Keratinocyte (primary cell): ENCODE results near the gene PRSS48. TPM values are rescaled to one million over a fixed set of nuclear protein-coding genes. Genes with fewer than 3 reads are reported as not detected.
"Not testable (repeated sequence)": the region's sequence is repeated elsewhere in the genome, so short reads cannot be mapped to it uniquely, and the experiment has no call there.

Experiments used
- DNase-seq: peaks from one replicate; pipeline ENCODE4 v3.0.0-alpha.2; 2011; ENCODE audit warnings: low read depth, missing footprints, low spot score
- FAIRE-seq: peaks from 2 replicates; lab custom pipeline; 2011; peaks lifted over from hg19 to GRCh38; lab: Jason Lieb, UNC
- H2AFZ ChIP-seq: 2 replicates; pipeline ENCODE4 v1.6.0; 2012; ENCODE audit warnings: low read length, control low read depth, inconsistent platforms; ENCODE audit not compliant: control insufficient read depth
- H3K27ac ChIP-seq: 2 replicates; pipeline ENCODE4 v1.5.1; 2011; ENCODE audit warnings: low read length; ENCODE audit not compliant: control insufficient read depth, insufficient read depth
- H3K27me3 ChIP-seq: 3 replicates; pipeline ENCODE4 v1.6.0; 2011; ENCODE audit warnings: low read length; ENCODE audit not compliant: control insufficient read depth, insufficient read depth; ENCODE audit errors: extremely low read depth
- H3K36me3 ChIP-seq, 2 experiments: 2 replicates in 1 of 2; 3 replicates in 1 of 2; pipeline ENCODE4 v1.5.1; 2011; ENCODE audit warnings: low read length in 2 of 2, mild to moderate bottlenecking in 1 of 2; ENCODE audit not compliant: control insufficient read depth in 2 of 2, insufficient read depth in 2 of 2; ENCODE audit errors: extremely low read depth in 1 of 2
- H3K4me1 ChIP-seq: 3 replicates; pipeline ENCODE4 v1.5.1; 2011; ENCODE audit warnings: low read length; ENCODE audit not compliant: control insufficient read depth, insufficient read depth; ENCODE audit errors: extremely low read depth
- H3K4me2 ChIP-seq: 3 replicates; pipeline ENCODE4 v1.6.0; 2011; ENCODE audit warnings: low read depth, low read length; ENCODE audit not compliant: control insufficient read depth, insufficient read depth; ENCODE audit errors: extremely low read depth
- H3K4me3 ChIP-seq, 3 experiments: fragments of 200-600 bp in 1 of 3; sonication (generic) in 1 of 3; 2 replicates in 2 of 3; 3 replicates in 1 of 3; pipeline ENCODE4 v1.5.1; 2011 to 2016; ENCODE audit warnings: low read length in 3 of 3, mild to moderate bottlenecking in 3 of 3, control low read depth in 2 of 3, inconsistent platforms in 1 of 3, low read depth in 1 of 3, mixed read lengths in 1 of 3, mixed run types in 1 of 3, moderate library complexity in 1 of 3; ENCODE audit not compliant: control insufficient read depth in 2 of 3, insufficient read depth in 2 of 3; ENCODE audit errors: extremely low read depth in 1 of 3
- H3K79me2 ChIP-seq: 2 replicates; pipeline ENCODE4 v1.6.0; 2012; ENCODE audit warnings: low read length; ENCODE audit not compliant: control insufficient read depth, insufficient read depth
- H3K9ac ChIP-seq: 3 replicates; pipeline ENCODE4 v1.6.0; 2011; ENCODE audit warnings: low read length; ENCODE audit not compliant: control insufficient read depth, insufficient read depth; ENCODE audit errors: extremely low read depth
- H3K9me1 ChIP-seq: 3 replicates; pipeline ENCODE4 v1.6.0; 2011; ENCODE audit warnings: low read length; ENCODE audit not compliant: control insufficient read depth, insufficient read depth; ENCODE audit errors: extremely low read depth
- H3K9me3 ChIP-seq: 2 replicates; pipeline ENCODE4 v1.5.1; 2012; ENCODE audit warnings: low read depth, low read length; ENCODE audit not compliant: control insufficient read depth
- H4K20me1 ChIP-seq: 3 replicates; pipeline ENCODE4 v1.6.0; 2011; ENCODE audit warnings: low read length; ENCODE audit not compliant: control insufficient read depth, insufficient read depth; ENCODE audit errors: extremely low read depth
- EZH2 ChIP-seq: IDR thresholded peaks from one replicate; pipeline ENCODE4 v1.6.1; 2012; ENCODE audit warnings: inconsistent platforms, mild to moderate bottlenecking, low read length, moderate library complexity
- dilution Hi-C: fragments of 300-500 bp; cut with MboI; formaldehyde crosslinking; loops from one replicate; pipeline ENCODE4 v1.7.0; 2020; ENCODE audit warnings: low sequenced_read_pairs; ENCODE audit not compliant: extremely low pct_ligation_motif_present
- polyA plus RNA-seq, 5 experiments: library from polyadenylated mRNA; depleted of rRNA in 3 of 5; stranded (reverse) in 3 of 5; stranded (forward) in 1 of 5; unstranded in 1 of 5; fragments of >200 nt; gene quantifications; 1 replicate in 1 of 5; 2 replicates in 3 of 5; 3 replicates in 1 of 5; pipeline versions ENCODE4 v1.2.1 to v1.2.3, GENCODE V29; 2011 to 2012; ENCODE audit warnings: missing spikeins in 2 of 5, low read depth in 1 of 5, low replicate concordance in 1 of 5
- TF ChIP-seq, protein P1 (sequence below), 3 experiments: IDR thresholded peaks in 1 of 3; conservative IDR thresholded peaks in 1 of 3; optimal IDR thresholded peaks in 1 of 3; 2 replicates in 2 of 3; 3 replicates in 1 of 3; pipeline versions ENCODE3 to v1.5.1; 2011; ENCODE audit warnings: low read length in 3 of 3, mild to moderate bottlenecking in 3 of 3, moderate library complexity in 2 of 3, control low read depth in 1 of 3, inconsistent platforms in 1 of 3; ENCODE audit not compliant: insufficient read depth in 2 of 3; ENCODE audit errors: extremely low read depth in 1 of 3

Gene PRSS48
- polyA plus RNA-seq, 1 donor (not counting 4 experiments of a cell fraction or from before 2014, with no cell fraction given): not detected

DNA sequence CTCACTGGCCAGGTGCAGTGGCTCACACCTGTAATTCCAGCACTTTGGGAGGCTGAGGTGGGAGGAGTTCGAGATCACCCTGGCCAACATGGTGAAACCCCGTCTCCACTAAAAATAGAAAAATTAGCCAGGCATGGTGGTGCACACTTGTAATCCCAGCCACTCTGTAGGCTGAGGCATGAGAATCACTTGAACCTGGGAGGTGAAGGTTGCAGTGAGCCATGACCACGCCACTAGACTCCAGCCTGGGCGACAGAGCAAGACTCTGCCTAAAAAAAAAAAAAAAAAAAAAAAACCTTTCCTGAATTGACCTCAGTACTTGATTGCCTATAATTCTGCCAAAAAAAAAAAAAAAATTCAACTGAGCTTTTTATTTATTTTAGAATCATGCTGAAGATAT lies 45.2 kb downstream of the PRSS48 start:
- H2AFZ ChIP-seq, H3K9me3 ChIP-seq, H3K27me3 ChIP-seq, H3K9ac ChIP-seq, FAIRE-seq, H4K20me1 ChIP-seq, H3K9me1 ChIP-seq, H3K36me3 ChIP-seq, DNase-seq, H3K27ac ChIP-seq, H3K4me3 ChIP-seq, dilution Hi-C loops: not testable (repeated sequence)
- Histone ChIP-seq H3K4me2 (peak overlapping the region; percentile 98), H3K4me1 (peaks cover 20% of the 10 kb centered on the region), H3K79me2 (peaks cover 61% of the 10 kb centered on the region)

DNA sequence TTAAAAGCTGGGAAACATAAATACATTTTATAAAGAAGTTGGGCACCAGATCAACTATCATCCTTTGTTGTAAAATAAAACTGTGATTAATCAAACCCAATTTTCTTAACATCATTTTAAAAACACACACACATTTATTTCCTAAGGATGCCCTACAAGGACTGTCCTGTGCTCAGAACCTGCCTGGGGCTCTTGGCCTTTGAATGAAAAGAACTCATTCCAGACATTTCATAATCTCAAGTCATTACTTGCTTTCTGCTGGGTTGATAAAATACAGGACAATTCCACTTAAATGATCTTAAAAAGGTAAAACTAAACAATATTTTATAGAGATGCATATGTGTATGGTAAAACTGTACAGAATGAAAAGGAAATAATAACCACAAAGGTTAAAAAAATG lies 45.6 kb downstream of the PRSS48 start:
- H3K4me3 ChIP-seq: peak overlapping the region; percentile 36 to 86 (median 55)
- no peak for TF ChIP-seq EZH2
- TF ChIP-seq, protein P1, sequence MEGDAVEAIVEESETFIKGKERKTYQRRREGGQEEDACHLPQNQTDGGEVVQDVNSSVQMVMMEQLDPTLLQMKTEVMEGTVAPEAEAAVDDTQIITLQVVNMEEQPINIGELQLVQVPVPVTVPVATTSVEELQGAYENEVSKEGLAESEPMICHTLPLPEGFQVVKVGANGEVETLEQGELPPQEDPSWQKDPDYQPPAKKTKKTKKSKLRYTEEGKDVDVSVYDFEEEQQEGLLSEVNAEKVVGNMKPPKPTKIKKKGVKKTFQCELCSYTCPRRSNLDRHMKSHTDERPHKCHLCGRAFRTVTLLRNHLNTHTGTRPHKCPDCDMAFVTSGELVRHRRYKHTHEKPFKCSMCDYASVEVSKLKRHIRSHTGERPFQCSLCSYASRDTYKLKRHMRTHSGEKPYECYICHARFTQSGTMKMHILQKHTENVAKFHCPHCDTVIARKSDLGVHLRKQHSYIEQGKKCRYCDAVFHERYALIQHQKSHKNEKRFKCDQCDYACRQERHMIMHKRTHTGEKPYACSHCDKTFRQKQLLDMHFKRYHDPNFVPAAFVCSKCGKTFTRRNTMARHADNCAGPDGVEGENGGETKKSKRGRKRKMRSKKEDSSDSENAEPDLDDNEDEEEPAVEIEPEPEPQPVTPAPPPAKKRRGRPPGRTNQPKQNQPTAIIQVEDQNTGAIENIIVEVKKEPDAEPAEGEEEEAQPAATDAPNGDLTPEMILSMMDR (optimal IDR thresholded peaks at IDR 0.05 in 1 of 3, IDR thresholded peaks at IDR 0.05 in 1 of 3, conservative IDR thresholded peaks at IDR 0.05 in 1 of 3; ENCODE audit: extremely low read depth in 1 of 3, insufficient read depth in 2 of 3, low read length in 3 of 3): no peak
- dilution Hi-C loops: no loop called here
- no peaks in the 10 kb centered on the region for H3K9me1 ChIP-seq
- H3K36me3 ChIP-seq: peaks cover 0 to 2% of the 10 kb centered on the region in 2 experiments
- FAIRE-seq (peak; percentile 80), DNase-seq (no peak)
- H3K9me3 ChIP-seq: no peaks in the 10 kb centered on the region
- no peaks in the 10 kb centered on the region for H4K20me1 ChIP-seq
- H2AFZ ChIP-seq: no peak overlapping the region
- peaks cover 20% of the 10 kb centered on the region for H3K4me1 ChIP-seq
- H3K4me2 ChIP-seq: peak overlapping the region; percentile 98
- no peaks in the 10 kb centered on the region for H3K27me3 ChIP-seq
- H3K9ac ChIP-seq: no peak overlapping the region
- H3K27ac ChIP-seq: peak overlapping the region; percentile 89
- H3K79me2 ChIP-seq: peaks cover 57% of the 10 kb centered on the region

DNA sequence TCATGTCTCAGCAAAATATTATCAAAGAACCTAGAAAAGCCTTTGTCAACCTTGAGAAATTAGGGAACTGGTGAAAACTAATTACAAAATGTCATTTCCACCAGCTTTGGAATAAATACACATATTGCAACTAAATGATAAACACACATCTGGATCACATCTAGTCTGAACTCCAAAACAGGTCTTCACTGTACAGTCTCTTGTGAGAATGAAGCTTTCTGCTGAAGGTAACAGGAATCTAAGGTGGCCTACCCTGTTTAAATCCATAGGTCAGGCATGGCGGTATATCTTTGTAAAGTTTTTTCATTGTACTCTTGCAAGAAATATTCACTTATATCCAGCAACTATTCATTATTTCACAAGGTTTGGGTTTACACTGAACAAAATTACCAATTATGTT lies 46.7 kb downstream of the PRSS48 start:
- Histone ChIP-seq H2AFZ (no peak overlapping the region), H4K20me1 (no peaks in the 10 kb centered on the region), H3K36me3 (peaks cover 0 to 2% of the 10 kb centered on the region in 2 experiments), H3K9ac (peak overlapping the region; percentile 90), H3K4me1 (peaks cover 20% of the 10 kb centered on the region), H3K27ac (peak overlapping the region; percentile 89), H3K27me3 (no peaks in the 10 kb centered on the region), H3K79me2 (peaks cover 53% of the 10 kb centered on the region), H3K9me1 (no peaks in the 10 kb centered on the region), H3K9me3 (no peaks in the 10 kb centered on the region), H3K4me2 (peak overlapping the region; percentile 98), H3K4me3 (peak overlapping the region; percentile 55 to 86 (median 83))
- dilution Hi-C loops: no loop called here
- TF ChIP-seq, protein P1 (optimal IDR thresholded peaks at IDR 0.05 in 1 of 3, IDR thresholded peaks at IDR 0.05 in 1 of 3, conservative IDR thresholded peaks at IDR 0.05 in 1 of 3; ENCODE audit: extremely low read depth in 1 of 3, insufficient read depth in 2 of 3, low read length in 3 of 3): no peak
- no peak for TF ChIP-seq EZH2
- peak; percentile 9 for FAIRE-seq
- DNase-seq: no peak
